ENCODE measurements around the gene ZMAT2.
"Not testable (repeated sequence)": the region's sequence is repeated elsewhere in the genome, so short reads cannot be mapped to it uniquely, and the experiment has no call there.

The ZMAT2 gene

GRCh38 chr5:140708787-140709186, 8.5 kb downstream of the ZMAT2 start:
- not testable (repeated sequence) for DNase-seq (ENCODE audit: low read depth, low spot score)

GRCh38 chr5:140710899-140711552, 10.8 kb downstream of the ZMAT2 start:
- peak; percentile 81 for DNase-seq (ENCODE audit: low read depth, low spot score)

GRCh38 chr5:140711794-140712193, 11.5 kb downstream of the ZMAT2 start:
- DNase-seq (ENCODE audit: low read depth, low spot score) = no peak

DNA sequence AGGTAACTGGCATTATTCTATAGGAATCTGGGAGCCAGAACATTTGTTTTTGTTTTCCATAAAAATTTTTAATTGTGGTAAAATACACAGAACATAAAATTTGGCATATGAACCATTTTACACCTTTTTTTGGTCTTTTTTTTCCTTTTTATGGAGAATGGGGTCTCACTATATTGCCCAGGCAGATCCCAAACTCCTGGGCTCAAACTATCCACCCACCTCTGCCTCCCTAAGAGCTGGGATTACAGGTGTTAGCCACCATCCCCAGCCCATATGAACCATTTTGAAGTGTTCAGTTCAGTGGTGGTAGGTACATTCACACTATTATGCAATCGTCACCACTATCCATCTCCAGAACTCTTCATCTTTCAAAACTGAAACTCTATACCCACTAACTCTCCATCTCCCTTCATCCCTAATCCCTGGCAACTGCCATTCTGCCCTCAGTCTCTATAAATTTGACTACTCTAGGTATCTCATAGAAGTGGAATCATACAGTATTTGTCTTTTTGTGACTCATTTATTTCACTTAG, 13.4 kb downstream of the ZMAT2 start:
- no peak for DNase-seq (ENCODE audit: low read depth, low spot score)

- DNase-seq (ENCODE audit: low read depth, low spot score) = not testable (repeated sequence)
Measured at GRCh38 chr5:140716238-140716637, 16.0 kb downstream of the ZMAT2 start.

DNA sequence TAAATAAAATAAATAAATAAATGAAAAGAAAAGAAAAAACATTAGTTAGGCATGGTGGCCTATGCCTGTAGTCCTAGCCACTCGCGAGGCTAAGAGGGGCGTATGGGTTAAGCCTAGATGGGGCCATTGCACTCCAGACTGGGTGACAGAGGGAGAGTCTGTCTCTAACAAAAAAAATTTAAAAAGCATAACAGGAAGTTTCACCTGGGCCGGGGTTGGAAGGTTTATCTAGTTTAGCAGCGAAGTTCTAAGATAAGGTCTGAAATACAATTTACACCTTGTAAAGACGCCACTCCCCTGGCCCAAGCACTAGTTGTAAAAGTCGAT, 18.0 kb downstream of the ZMAT2 start:
- DNase-seq (ENCODE audit: low read depth, low spot score) = no peak

GRCh38 chr5:140720738-140721137, 20.5 kb downstream of the ZMAT2 start:
- DNase-seq (ENCODE audit: low read depth, low spot score) = not testable (repeated sequence)

DNA sequence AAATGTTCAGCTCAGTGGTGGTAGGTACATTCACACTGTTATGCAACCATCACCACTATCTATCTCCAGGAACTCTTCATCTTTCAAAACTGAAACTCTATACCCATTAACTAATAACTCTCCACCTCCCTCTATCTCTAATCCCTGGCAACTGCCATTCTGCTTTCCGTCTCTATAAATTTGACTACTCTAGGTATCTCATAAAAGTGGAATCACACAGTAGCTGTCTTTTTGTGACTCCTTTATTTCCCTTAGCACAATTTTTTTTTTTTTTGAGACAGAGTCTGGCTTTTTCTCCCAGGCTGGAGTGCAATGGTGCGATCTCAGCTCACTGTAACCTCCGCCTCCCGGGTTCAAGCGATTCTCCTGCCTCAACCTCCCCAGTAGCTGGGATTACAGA, 21.1 kb downstream of the ZMAT2 start:
- not testable (repeated sequence) for DNase-seq (ENCODE audit: low read depth, low spot score)

DNA sequence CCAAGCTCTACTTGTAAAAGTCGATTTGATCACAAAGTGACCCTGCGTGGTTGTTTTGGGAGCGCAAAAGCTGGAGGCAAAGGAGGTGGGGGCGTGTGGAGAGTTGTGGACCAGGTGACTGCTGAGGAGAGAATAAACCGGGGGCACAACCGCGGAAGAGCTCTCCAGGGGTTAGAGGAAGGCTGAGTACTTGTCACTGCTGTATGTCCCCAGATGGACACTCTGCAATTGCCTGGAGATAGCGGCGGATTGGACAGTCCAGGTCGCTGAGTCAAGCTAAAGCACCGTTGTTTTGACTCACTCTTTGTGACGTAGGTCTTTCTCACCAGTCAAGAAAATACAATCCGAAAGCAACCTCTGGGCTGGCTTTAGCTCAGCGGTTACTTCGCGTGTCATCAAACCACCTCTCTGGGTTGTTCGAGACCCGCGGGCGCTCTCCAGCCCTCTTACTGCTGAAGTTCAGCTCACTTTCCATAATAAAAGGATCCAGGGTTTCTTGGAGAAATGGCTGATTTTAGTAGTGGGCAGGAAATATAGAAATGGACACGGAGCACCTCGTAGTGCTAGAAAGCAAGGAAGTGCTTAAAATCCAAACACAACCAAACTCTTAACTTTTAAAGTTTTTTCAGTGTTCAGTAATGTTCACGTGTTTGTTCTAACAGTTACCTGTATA, 25.7 kb downstream of the ZMAT2 start:
- peak; percentile 47 for DNase-seq (ENCODE audit: low read depth, low spot score)

DNA sequence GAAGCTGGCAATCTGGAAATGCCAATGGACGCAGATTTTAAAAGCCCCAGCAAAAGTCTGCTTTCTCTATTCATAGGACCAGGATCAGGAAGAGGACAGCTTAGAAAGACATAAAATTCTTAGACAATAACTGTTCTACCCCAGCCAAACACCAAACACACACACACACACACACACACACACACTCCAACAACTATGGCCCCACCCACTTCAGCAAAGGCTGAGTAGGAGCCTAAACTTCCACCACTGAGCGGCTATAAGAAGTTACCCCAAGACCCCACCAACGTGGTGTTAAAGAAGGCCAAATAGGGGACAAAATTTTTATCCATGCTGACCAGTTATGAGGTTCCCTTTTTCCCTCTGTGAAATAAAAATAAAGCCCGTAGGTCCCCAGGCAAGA, 32.9 kb downstream of the ZMAT2 start:
- no peak for DNase-seq (ENCODE audit: low read depth, low spot score)

DNA sequence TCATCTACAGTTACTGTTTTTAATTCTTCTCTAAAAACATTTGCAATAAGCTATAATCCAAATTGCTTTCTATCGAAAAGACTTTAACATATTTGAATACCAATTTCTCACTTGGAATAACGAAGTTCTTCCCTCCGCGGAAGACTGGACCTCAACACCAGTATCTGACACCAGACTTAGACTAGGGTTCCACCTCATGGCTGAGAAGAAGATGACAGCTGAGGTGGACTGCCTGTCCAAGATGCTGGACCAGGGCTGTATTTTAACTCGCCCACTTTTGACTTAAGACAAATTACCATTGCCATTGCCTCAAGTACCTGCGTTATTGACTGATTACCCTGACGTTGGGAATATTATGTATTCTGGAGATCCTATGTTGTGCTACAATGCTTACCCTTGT, 34.1 kb downstream of the ZMAT2 start:
- DNase-seq (ENCODE audit: low read depth, low spot score) = no peak

GRCh38 chr5:140737486-140737885, 37.2 kb downstream of the ZMAT2 start:
- no peak for DNase-seq (ENCODE audit: low read depth, low spot score)

DNA sequence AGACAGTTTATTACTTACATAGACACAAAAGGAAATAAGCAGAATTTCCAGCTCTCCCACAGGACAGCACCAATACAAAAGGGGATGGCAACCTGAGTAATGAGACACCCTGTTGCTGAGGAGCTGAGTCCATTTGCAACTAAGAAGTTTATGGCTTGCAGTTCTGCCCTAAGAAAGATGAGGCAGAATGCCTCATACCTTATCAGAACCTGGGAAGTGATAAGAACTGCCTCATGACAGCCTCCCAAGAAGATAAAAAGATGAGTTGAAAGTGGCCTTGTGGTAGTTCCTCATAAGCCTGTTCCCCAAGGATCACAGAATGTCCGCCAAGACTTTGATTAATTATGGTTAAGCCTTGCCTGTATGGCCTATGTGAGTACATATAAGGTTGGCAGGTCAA, 41.7 kb downstream of the ZMAT2 start:
- no peak for DNase-seq (ENCODE audit: low read depth, low spot score)

- no peak for DNase-seq (ENCODE audit: low read depth, low spot score)
Measured at GRCh38 chr5:140753561-140753960, 53.3 kb downstream of the ZMAT2 start.
